ENCODE data around the gene CFDP1.

GRCh38 chr16:75482434-75483205 is 49.3 kb upstream of the CFDP1 start:
- no peak for TF ChIP-seq POLR2A (IDR thresholded peaks at IDR 0.05)
- TF ChIP-seq, protein P1, sequence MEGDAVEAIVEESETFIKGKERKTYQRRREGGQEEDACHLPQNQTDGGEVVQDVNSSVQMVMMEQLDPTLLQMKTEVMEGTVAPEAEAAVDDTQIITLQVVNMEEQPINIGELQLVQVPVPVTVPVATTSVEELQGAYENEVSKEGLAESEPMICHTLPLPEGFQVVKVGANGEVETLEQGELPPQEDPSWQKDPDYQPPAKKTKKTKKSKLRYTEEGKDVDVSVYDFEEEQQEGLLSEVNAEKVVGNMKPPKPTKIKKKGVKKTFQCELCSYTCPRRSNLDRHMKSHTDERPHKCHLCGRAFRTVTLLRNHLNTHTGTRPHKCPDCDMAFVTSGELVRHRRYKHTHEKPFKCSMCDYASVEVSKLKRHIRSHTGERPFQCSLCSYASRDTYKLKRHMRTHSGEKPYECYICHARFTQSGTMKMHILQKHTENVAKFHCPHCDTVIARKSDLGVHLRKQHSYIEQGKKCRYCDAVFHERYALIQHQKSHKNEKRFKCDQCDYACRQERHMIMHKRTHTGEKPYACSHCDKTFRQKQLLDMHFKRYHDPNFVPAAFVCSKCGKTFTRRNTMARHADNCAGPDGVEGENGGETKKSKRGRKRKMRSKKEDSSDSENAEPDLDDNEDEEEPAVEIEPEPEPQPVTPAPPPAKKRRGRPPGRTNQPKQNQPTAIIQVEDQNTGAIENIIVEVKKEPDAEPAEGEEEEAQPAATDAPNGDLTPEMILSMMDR (IDR thresholded peaks at IDR 0.05) = no peak

Data from heart left ventricle (tissue), 13 donors.